Endothelial cell of umbilical vein (primary cell): ENCODE results near the gene SMOC1. TPM values are rescaled to one million over a fixed set of nuclear protein-coding genes. Genes with fewer than 3 reads are reported as not detected.

Experiments used
- BruUV-seq: library from RNA; stranded (reverse); fragments of 400-500 nt; replicated peaks from 2 replicates; lab custom pipeline; 2021; lab: Mats Ljungman, UMichigan
- CTCF ChIA-PET: fragments of 300-600, 350-600 bp; sonication (Branson Sonifier 250); formaldehyde crosslinking; loops from one replicate; lab custom pipeline; 2021; ENCODE audit warnings: antibody characterized with exemption, inconsistent platforms; lab: Charles Lee
- POLR2A ChIA-PET: fragments of 300-600, 350-600 bp; sonication (Branson Sonifier 250); formaldehyde crosslinking; loops from one replicate; lab custom pipeline; 2021; ENCODE audit warnings: antibody characterized with exemption, inconsistent platforms; lab: Charles Lee
- DNase-seq: peaks from one replicate; pipeline ENCODE4 v3.0.0-alpha.2; 2011; ENCODE audit warnings: low read depth, low spot score
- FAIRE-seq: peaks from 2 replicates; lab custom pipeline; 2011; peaks lifted over from hg19 to GRCh38; lab: Jason Lieb, UNC
- H2AFZ ChIP-seq: 2 replicates; pipeline ENCODE4 v1.6.0; 2012; ENCODE audit warnings: low read depth, low read length, control low read depth, inconsistent platforms
- H3K27ac ChIP-seq: 2 replicates; pipeline ENCODE4 v1.5.1; 2011; ENCODE audit warnings: low read depth, mild to moderate bottlenecking, control low read depth, low read length, moderate library complexity; ENCODE audit not compliant: insufficient read depth
- H3K27me3 ChIP-seq, 2 experiments: 2 replicates each; pipeline versions ENCODE4 v1.6.0 to v1.6.1; 2011; ENCODE audit warnings: low read length in 2 of 2, mixed read lengths in 1 of 2; ENCODE audit not compliant: control insufficient read depth in 2 of 2, insufficient read depth in 2 of 2
- H3K36me3 ChIP-seq, 2 experiments: 2 replicates in 1 of 2; 3 replicates in 1 of 2; pipeline ENCODE4 v1.5.1; 2011; ENCODE audit warnings: low read length in 2 of 2, mild to moderate bottlenecking in 1 of 2, moderate library complexity in 1 of 2; ENCODE audit not compliant: control insufficient read depth in 2 of 2, insufficient read depth in 2 of 2; ENCODE audit errors: extremely low read depth in 1 of 2
- H3K4me1 ChIP-seq: 3 replicates; pipeline ENCODE4 v1.5.1; 2011; ENCODE audit warnings: mild to moderate bottlenecking, low read length; ENCODE audit not compliant: control insufficient read depth, insufficient read depth; ENCODE audit errors: extremely low read depth
- H3K4me2 ChIP-seq: 2 replicates; pipeline ENCODE4 v1.6.1; 2011; ENCODE audit warnings: low read length, control low read depth, mixed read lengths; ENCODE audit not compliant: insufficient read depth
- H3K4me3 ChIP-seq, 3 experiments: fragments of 200-600 bp in 1 of 3; sonication (generic), shearing (Covaris generic) in 1 of 3; replicated peaks in 1 of 3; 2 replicates each; pipeline ENCODE4 v1.5.1; 2011 to 2016; ENCODE audit warnings: control low read depth in 3 of 3, low read length in 3 of 3, mild to moderate bottlenecking in 2 of 3, inconsistent platforms in 1 of 3, low read depth in 1 of 3, moderate library complexity in 1 of 3; ENCODE audit not compliant: insufficient read depth in 1 of 3
- H3K79me2 ChIP-seq: 2 replicates; pipeline ENCODE4 v1.6.0; 2012; ENCODE audit warnings: low read length, inconsistent platforms; ENCODE audit not compliant: control insufficient read depth, insufficient read depth
- H3K9ac ChIP-seq: replicated peaks from 2 replicates; pipeline ENCODE3; 2011; ENCODE audit warnings: low read length, control low read depth; ENCODE audit not compliant: insufficient read depth; ENCODE audit errors: extremely low read depth
- H3K9me1 ChIP-seq: replicated peaks from 3 replicates; pipeline ENCODE4 v1.6.0; 2011; ENCODE audit warnings: mild to moderate bottlenecking, low read length; ENCODE audit not compliant: control insufficient read depth, insufficient read depth; ENCODE audit errors: extremely low read depth
- H3K9me3 ChIP-seq: replicated peaks from 2 replicates; pipeline ENCODE4 v1.5.1; 2012; ENCODE audit warnings: low read length, inconsistent platforms; ENCODE audit not compliant: control insufficient read depth, insufficient read depth
- H4K20me1 ChIP-seq: replicated peaks from 2 replicates; pipeline ENCODE3; 2011; ENCODE audit warnings: mild to moderate bottlenecking, low read length; ENCODE audit not compliant: control insufficient read depth, insufficient read depth; ENCODE audit errors: extremely low read depth
- EZH2 ChIP-seq: IDR thresholded peaks from 2 replicates; pipeline ENCODE4 v1.6.1; 2012; ENCODE audit warnings: borderline replicate concordance, low read depth, mild to moderate bottlenecking, moderate library complexity, low read length, inconsistent platforms; ENCODE audit not compliant: severe bottlenecking
- FOS ChIP-seq: IDR thresholded peaks from 2 replicates; pipeline ENCODE4 v1.6.1; 2011; ENCODE audit warnings: mild to moderate bottlenecking, low read length, moderate library complexity, borderline replicate concordance; ENCODE audit not compliant: insufficient read depth
- GATA2 ChIP-seq: IDR thresholded peaks from 2 replicates; pipeline ENCODE4 v1.7.0; 2011; ENCODE audit warnings: low read depth, mild to moderate bottlenecking, moderate library complexity, mixed read lengths, low read length; ENCODE audit not compliant: insufficient read length, insufficient read depth
- JUN ChIP-seq: IDR thresholded peaks from 2 replicates; pipeline ENCODE4 v1.6.1; 2011; ENCODE audit warnings: borderline replicate concordance, low read depth; ENCODE audit not compliant: insufficient read length, insufficient read depth
- MYC ChIP-seq: IDR thresholded peaks from one replicate; pipeline ENCODE4 v1.6.1; 2011; ENCODE audit warnings: mild to moderate bottlenecking, low read depth, low read length
- POLR2A ChIP-seq: IDR thresholded peaks from 2 replicates; pipeline ENCODE4 v1.6.1; 2012; ENCODE audit warnings: low read depth, mild to moderate bottlenecking, control low read depth, low read length
- POLR2AphosphoS5 ChIP-seq: IDR thresholded peaks from 2 replicates; pipeline ENCODE4 v1.6.1; 2012; ENCODE audit warnings: low read depth, mild to moderate bottlenecking, control low read depth, low read length, moderate library complexity; ENCODE audit not compliant: insufficient read depth
- dilution Hi-C: fragments of 300-500 bp; cut with MboI; formaldehyde crosslinking; loops from one replicate; pipeline ENCODE4 v1.15.0; 2019; ENCODE audit warnings: low sequenced_read_pairs; ENCODE audit not compliant: extremely low pct_ligation_motif_present
- intact Hi-C: fragments of 100-400 bp; cut with micrococcal nuclease; formaldehyde crosslinking; loops from one replicate; pipeline ENCODE4 v1.10.0; 2022
- polyA plus RNA-seq, 4 experiments: library from polyadenylated mRNA; depleted of rRNA in 3 of 4; stranded (reverse) in 3 of 4; unstranded in 1 of 4; fragments of >200 nt; gene quantifications; 2 replicates each; pipeline versions ENCODE4 v1.2.1 to v1.2.3, GENCODE V29; 2011 to 2012; ENCODE audit warnings: missing spikeins in 1 of 4
- total RNA-seq: library from RNA; stranded (reverse); gene quantifications from 2 replicates; pipeline ENCODE4 v1.2.3, GENCODE V29; 2021
- TF ChIP-seq, protein P1 (sequence below), 2 donors: IDR thresholded peaks; 1 replicate in 1 of 2; 2 replicates in 1 of 2; pipeline ENCODE4 v1.5.1; 2011; ENCODE audit warnings: low read length in 2 of 2, mild to moderate bottlenecking in 2 of 2, moderate library complexity in 2 of 2, control low read depth in 1 of 2, inconsistent platforms in 1 of 2, low read depth in 1 of 2; ENCODE audit not compliant: insufficient read depth in 1 of 2; ENCODE audit errors: extremely low read depth in 1 of 2
- TF ChIP-seq, protein P2 (sequence below): IDR thresholded peaks from 2 replicates; pipeline ENCODE4 v1.6.1; 2011; ENCODE audit not compliant: insufficient read depth, insufficient read length

The SMOC1 gene
- total and polyA plus RNA-seq, 2 donors (not counting 3 experiments of a cell fraction or from before 2014, with no cell fraction given): 0.97 to 1.1 TPM

DNA sequence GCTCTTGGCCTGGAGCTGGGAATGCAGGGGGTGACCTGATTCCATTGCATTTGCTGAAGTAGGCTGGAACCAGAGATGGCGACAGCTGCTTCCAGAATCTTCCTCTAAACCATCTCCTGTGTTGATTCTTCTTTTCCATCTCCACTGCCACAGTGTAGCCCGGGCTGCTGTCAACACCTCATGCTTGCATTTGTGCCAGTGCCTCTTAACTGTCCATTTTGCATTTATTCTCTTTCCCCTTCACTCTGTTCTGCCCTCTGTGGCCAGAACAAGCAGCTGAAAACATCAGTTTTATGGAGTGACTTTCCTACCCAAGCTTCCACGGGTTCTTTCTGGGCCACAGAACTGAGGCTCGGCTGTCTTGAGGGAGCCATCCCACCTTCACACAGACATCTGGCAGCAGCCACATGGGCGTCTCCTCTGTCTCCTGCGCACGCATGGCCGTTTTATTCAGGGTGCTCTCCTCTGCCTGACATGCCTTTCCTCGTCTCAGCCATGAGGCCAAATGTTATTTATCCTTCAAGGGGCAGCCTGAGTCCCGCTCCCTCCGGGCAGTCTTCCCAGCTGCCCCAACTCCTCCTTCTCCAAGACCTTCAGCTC, 51.7 kb downstream of the SMOC1 start:
- no peak overlapping the region for H3K27ac ChIP-seq
- dilution Hi-C loops (no loop called here), intact Hi-C loops (no loop called here)
- POLR2A ChIA-PET: no interaction called here
- BruUV-seq: no TSS peak
- H3K4me2 ChIP-seq: no peak overlapping the region
- H3K4me3 ChIP-seq: no peak overlapping the region
- H3K36me3 ChIP-seq: no peaks in the 10 kb centered on the region
- DNase-seq (no peak), FAIRE-seq (no peak)
- no peak overlapping the region for H3K9ac ChIP-seq
- no peaks in the 10 kb centered on the region for H3K9me3 ChIP-seq
- H3K27me3 ChIP-seq: peaks cover 2% of the 10 kb centered on the region in 2 experiments
- H2AFZ ChIP-seq: no peak overlapping the region
- no peaks in the 10 kb centered on the region for H3K79me2 ChIP-seq
- H4K20me1 ChIP-seq: no peaks in the 10 kb centered on the region
- CTCF ChIA-PET: interaction anchor here (1.1 to 1.5 kb wide), 2 partner anchors 13 to 200 kb away, joined by 3 to 4 read pairs; no protein-coding TSS in a partner anchor
- no peaks in the 10 kb centered on the region for H3K4me1 ChIP-seq
- TF ChIP-seq POLR2AphosphoS5 (no peak), EZH2 (no peak), GATA2 (no peak), FOS (no peak), MYC (no peak), JUN (no peak), POLR2A (no peak)
- TF ChIP-seq, protein P1, sequence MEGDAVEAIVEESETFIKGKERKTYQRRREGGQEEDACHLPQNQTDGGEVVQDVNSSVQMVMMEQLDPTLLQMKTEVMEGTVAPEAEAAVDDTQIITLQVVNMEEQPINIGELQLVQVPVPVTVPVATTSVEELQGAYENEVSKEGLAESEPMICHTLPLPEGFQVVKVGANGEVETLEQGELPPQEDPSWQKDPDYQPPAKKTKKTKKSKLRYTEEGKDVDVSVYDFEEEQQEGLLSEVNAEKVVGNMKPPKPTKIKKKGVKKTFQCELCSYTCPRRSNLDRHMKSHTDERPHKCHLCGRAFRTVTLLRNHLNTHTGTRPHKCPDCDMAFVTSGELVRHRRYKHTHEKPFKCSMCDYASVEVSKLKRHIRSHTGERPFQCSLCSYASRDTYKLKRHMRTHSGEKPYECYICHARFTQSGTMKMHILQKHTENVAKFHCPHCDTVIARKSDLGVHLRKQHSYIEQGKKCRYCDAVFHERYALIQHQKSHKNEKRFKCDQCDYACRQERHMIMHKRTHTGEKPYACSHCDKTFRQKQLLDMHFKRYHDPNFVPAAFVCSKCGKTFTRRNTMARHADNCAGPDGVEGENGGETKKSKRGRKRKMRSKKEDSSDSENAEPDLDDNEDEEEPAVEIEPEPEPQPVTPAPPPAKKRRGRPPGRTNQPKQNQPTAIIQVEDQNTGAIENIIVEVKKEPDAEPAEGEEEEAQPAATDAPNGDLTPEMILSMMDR (IDR thresholded peaks at IDR 0.05; ENCODE audit: extremely low read depth in 1 of 2, insufficient read depth in 1 of 2, low read depth in 1 of 2, low read length in 2 of 2): no peak
- TF ChIP-seq, protein P2, sequence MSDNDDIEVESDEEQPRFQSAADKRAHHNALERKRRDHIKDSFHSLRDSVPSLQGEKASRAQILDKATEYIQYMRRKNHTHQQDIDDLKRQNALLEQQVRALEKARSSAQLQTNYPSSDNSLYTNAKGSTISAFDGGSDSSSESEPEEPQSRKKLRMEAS: no peak
- H3K9me1 ChIP-seq: no peaks in the 10 kb centered on the region
